WTC11 (cell line): ENCODE measurements around the gene PCDHGA6. TPM values are rescaled to one million over a fixed set of nuclear protein-coding genes. Genes with fewer than 3 reads are reported as not detected.
"Not testable (repeated sequence)": the region's sequence is repeated elsewhere in the genome, so short reads cannot be mapped to it uniquely, and the experiment has no call there.

ENCODE experiments used
- ATAC-seq: fragments of 200-7000 bp; cut with Tn5 transposase; 2 replicates; pipeline ENCODE4 v1.10.0; 2021; ENCODE audit warnings: mild to moderate bottlenecking, moderate library complexity
- CTCF ChIA-PET: fragments of 300-600 bp; sonication (Branson Sonifier 250); formaldehyde crosslinking; loops from one replicate; lab custom pipeline; 2021; ENCODE audit warnings: antibody characterized with exemption; lab: Charles Lee
- POLR2A ChIA-PET: fragments of 350-600 bp; sonication (Branson Sonifier 250); formaldehyde crosslinking; loops from one replicate; lab custom pipeline; 2021; ENCODE audit warnings: antibody characterized with exemption; lab: Charles Lee
- DNase-seq: peaks from one replicate; pipeline ENCODE4 v3.0.0; 2021; ENCODE audit warnings: low spot score
- H3K27ac Mint-ChIP-seq: 2 replicates; pipeline ENCODE4 v1.8.0; 2021; ENCODE audit warnings: mixed read lengths
- H3K27me3 Mint-ChIP-seq: 2 replicates; pipeline ENCODE4 v1.8.0; 2021; ENCODE audit warnings: low read depth, mild to moderate bottlenecking, moderate library complexity, mixed read lengths
- H3K36me3 Mint-ChIP-seq: 2 replicates; pipeline ENCODE4 v1.8.0; 2021; ENCODE audit warnings: mixed read lengths
- H3K4me1 Mint-ChIP-seq: 2 replicates; pipeline ENCODE4 v1.8.0; 2022; ENCODE audit warnings: mixed read lengths
- H3K4me3 Mint-ChIP-seq: 2 replicates; pipeline ENCODE4 v1.8.0; 2021; ENCODE audit warnings: mild to moderate bottlenecking, moderate library complexity, mixed read lengths
- H3K9me3 Mint-ChIP-seq: 2 replicates; pipeline ENCODE4 v1.8.0; 2021; ENCODE audit warnings: mixed read lengths
- AR ChIP-seq: fragments of 250-450 bp; sonication (Bioruptor Pico); IDR thresholded peaks from 2 replicates; pipeline ENCODE4 v1.9.0; 2021; ENCODE audit warnings: mild to moderate bottlenecking
- ATF2 ChIP-seq: sonication (generic); formaldehyde crosslinking; IDR thresholded peaks from 2 replicates; pipeline ENCODE4 v1.8.1; 2022; ENCODE audit warnings: low read depth, missing genetic modification reagents, borderline replicate concordance
- ETV6 ChIP-seq: sonication (generic); formaldehyde crosslinking; IDR thresholded peaks from 2 replicates; pipeline ENCODE4 v1.8.1; 2022; ENCODE audit warnings: mild to moderate bottlenecking, missing genetic modification reagents
- JUN ChIP-seq: sonication (generic); formaldehyde crosslinking; IDR thresholded peaks from 2 replicates; pipeline ENCODE4 v1.8.0; 2023; ENCODE audit warnings: mild to moderate bottlenecking, missing genetic modification reagents
- ZNF232 ChIP-seq: sonication (generic); formaldehyde crosslinking; IDR thresholded peaks from 2 replicates; pipeline ENCODE4 v1.8.0; 2022; ENCODE audit warnings: mild to moderate bottlenecking, missing genetic modification reagents
- total RNA-seq: library from RNA; stranded (reverse); gene quantifications from 3 replicates; pipeline ENCODE4 v1.2.3, GENCODE V29; 2021
- TF ChIP-seq, protein P1 (sequence below): fragments of 250-450 bp; sonication (Bioruptor Pico); IDR thresholded peaks from 2 replicates; pipeline ENCODE4 v1.9.0; 2021; ENCODE audit warnings: moderate library complexity, mild to moderate bottlenecking, inconsistent platforms, borderline replicate concordance

Gene PCDHGA6
- total RNA-seq, 1 experiment from 2014 or later = 3.3 TPM

DNA sequence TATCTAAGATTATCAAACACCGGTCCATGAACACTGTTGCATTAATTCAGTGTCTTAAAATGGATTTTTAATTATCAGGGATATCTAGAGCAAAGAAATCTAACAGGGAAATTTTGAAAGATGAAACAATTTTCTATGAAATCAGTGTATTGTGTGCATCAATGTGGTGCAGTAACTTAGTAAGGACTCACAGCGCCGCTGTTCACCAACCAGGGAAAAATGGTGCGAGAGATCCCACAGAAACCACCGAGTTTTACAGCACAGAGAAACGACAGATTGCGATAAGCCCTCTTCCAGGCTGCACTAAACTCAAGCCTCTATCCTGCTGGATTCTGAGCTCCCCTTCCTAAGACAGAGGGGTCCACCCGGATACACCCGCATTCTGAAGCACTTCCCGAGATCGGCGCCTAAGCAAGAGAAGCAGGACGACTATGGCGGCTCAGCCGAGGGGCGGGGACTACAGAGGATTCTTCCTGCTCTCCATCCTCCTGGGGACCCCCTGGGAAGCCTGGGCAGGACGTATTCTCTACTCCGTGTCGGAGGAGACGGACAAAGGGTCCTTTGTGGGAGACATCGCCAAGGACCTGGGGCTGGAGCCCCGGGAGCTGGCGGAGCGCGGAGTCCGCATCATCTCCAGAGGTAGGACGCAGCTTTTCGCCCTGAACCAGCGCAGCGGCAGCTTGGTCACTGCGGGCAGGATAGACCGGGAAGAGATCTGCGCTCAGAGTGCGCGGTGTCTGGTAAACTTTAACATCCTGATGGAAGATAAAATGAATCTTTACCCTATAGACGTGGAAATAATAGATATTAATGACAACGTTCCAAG lies 9.0 kb downstream of the PCDHGA6 start, which contains the start of gene PCDHGA7 (continued):
- TF ChIP-seq AR (no peak), ZNF232 (no peak), ATF2 (no peak), ETV6 (CRISPR knock-in tag) (no peak)

DNA sequence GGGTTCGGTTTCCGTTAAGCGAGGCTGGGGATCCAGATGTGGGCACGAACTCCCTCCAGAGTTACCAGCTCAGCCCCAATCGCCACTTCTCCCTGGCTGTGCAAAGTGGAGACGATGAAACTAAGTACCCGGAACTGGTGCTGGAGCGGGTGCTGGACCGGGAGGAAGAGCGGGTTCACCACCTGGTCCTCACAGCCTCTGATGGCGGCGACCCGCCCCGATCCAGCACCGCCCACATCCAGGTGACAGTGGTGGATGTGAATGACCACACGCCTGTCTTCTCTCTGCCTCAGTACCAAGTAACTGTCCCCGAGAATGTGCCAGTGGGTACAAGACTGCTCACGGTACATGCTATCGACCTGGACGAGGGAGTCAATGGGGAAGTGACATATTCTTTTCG lies 9.7 kb downstream of the PCDHGA6 start:
- DNase-seq = no peak
- H3K36me3 Mint-ChIP-seq = peaks cover 33% of the 10 kb centered on the region
- H3K4me1 Mint-ChIP-seq = 0 out of 2 replicates have a peak, but pooled peaks cover under 1% of the 10 kb centered on the region
- H3K9me3 Mint-ChIP-seq = peaks cover 44% of the 10 kb centered on the region
- no peak overlapping the region for H3K27ac Mint-ChIP-seq
- peaks cover 20% of the 10 kb centered on the region for H3K27me3 Mint-ChIP-seq
- ATAC-seq = no peak
- TF ChIP-seq JUN (CRISPR knock-in tag) = no peak
- ChIA-PET CTCF (interaction anchor here (0.8 to 1.9 kb wide), 10 partner anchors 13 to 248 kb away, joined by 3 to 5 read pairs (median 4); partner anchors contain the start of genes PCDHB14, PCDHB15, PCDHB5 and PCDHGA10), POLR2A (no interaction called here)
- peak overlapping the region; percentile 84 for H3K4me3 Mint-ChIP-seq

- TF ChIP-seq, protein P1, sequence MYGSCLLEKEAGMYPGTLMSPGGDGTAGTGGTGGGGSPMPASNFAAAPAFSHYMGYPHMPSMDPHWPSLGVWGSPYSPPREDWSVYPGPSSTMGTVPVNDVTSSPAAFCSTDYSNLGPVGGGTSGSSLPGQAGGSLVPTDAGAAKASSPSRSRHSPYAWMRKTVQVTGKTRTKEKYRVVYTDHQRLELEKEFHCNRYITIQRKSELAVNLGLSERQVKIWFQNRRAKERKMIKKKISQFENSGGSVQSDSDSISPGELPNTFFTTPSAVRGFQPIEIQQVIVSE (CRISPR knock-in tag) = no peak
- TF ChIP-seq, all 79 proteins: peak for 0
- ATAC-seq (no peak), DNase-seq (no peak)
- ChIA-PET POLR2A (no interaction called here), CTCF (interaction anchor here (1.3 kb wide), 1 partner anchor 28 kb away, joined by 3 read pairs; the partner anchor contains the start of gene PCDHGA10)
- H3K27me3 Mint-ChIP-seq = peaks cover 33% of the 10 kb centered on the region
- peaks cover 46% of the 10 kb centered on the region for H3K36me3 Mint-ChIP-seq
- H3K4me3 Mint-ChIP-seq = no peak overlapping the region
- H3K4me1 Mint-ChIP-seq = 0 out of 2 replicates have a peak, but pooled peaks cover 3% of the 10 kb centered on the region
- H3K27ac Mint-ChIP-seq = no peak overlapping the region
- peaks cover 58% of the 10 kb centered on the region for H3K9me3 Mint-ChIP-seq
Measured at GRCh38 chr5:141384471-141385267, 11.0 kb downstream of the PCDHGA6 start.

DNA sequence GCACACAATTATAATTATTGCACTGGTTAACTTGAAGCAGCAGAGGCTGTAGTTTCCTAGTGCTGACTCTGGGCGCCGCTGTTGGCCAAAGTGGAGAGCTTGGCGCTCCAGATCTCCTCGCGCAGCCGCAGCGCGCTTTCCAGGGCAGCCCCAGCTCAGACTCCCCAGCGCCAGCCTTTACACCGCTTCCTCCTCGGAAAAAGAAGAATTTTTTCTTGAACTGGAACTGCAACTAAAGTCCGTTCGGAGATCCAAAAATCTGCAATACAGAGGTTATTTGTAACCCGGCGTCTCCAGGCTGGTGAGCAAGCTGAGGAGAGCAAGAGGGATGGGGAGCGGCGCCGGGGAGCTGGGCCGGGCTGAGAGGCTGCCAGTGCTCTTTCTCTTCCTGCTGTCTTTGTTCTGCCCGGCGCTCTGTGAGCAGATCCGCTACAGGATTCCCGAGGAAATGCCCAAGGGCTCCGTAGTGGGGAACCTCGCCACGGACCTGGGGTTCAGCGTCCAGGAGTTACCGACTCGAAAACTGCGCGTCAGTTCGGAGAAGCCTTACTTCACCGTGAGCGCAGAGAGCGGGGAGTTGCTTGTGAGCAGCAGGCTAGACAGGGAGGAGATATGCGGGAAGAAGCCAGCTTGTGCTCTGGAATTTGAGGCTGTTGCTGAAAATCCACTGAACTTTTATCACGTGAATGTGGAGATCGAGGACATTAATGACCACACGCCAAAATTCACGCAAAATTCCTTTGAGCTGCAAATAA lies 14.0 kb downstream of the PCDHGA6 start, which contains the start of gene PCDHGB4:
Gene PCDHGB4, plus strand, starts transcription at position 142 of the 755 bp plus-strand sequence. Its CDS starts 187 bp downstream, at position 329.
- CTCF ChIA-PET = interaction anchor here (0.6 to 3.0 kb wide), 43 partner anchors 9 to 665 kb away, joined by 3 to 24 read pairs (median 5); partner anchors contain the start of genes PCDHB14, PCDHB15, PCDHB16 and PCDHB4
- POLR2A ChIA-PET, H3K4me1 Mint-ChIP-seq, H3K27ac Mint-ChIP-seq: not testable (repeated sequence)
- DNase-seq (peak; percentile 80), ATAC-seq (peak; percentile 96)
- H3K27me3 Mint-ChIP-seq = peaks cover 37% of the 10 kb centered on the region
- H3K4me3 Mint-ChIP-seq = peak within 1 kb of the TSS; percentile 81
- peaks cover 69% of the 10 kb centered on the region for H3K9me3 Mint-ChIP-seq
- peaks cover 63% of the 10 kb centered on the region for H3K36me3 Mint-ChIP-seq
